GM12872 (cell line): ENCODE results near the gene CDKN2B-AS1.

Experiments used
- TF ChIP-seq, protein P1 (sequence below): IDR thresholded peaks from 3 replicates; pipeline ENCODE4 v1.5.1; 2011; ENCODE audit warnings: low read depth, mild to moderate bottlenecking, low read length, moderate library complexity; ENCODE audit not compliant: insufficient read depth

CDKN2B-AS1 gene

DNA sequence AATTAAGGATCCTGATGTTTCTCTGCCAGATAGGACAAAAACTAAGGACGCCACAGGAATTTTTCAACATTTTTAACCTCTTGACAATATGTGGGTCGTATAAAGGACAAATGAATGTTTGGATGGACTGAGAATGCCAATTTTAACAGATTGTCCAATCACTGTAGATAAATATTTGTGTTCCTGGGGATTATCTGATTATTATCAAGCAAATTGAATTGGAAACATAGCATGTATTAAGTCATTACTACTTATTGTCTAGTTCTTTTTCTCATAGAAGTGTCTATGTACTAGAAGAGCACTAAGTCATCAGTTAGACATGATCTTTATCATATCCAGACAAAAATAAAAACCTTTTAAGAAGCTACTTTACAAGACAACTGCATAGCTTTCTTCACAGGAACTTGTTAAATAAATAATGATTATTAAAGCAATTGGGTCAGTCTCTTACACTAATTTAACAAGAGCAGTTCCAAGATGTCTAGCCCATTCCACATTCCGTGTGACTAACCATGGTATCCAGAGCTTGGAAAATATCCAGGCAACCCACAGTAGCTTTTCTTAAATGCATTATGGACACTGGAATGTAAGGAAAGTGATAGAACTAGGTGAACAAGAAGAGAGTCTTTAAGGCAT, 142.0 kb downstream of the CDKN2B-AS1 start:
- TF ChIP-seq, protein P1, sequence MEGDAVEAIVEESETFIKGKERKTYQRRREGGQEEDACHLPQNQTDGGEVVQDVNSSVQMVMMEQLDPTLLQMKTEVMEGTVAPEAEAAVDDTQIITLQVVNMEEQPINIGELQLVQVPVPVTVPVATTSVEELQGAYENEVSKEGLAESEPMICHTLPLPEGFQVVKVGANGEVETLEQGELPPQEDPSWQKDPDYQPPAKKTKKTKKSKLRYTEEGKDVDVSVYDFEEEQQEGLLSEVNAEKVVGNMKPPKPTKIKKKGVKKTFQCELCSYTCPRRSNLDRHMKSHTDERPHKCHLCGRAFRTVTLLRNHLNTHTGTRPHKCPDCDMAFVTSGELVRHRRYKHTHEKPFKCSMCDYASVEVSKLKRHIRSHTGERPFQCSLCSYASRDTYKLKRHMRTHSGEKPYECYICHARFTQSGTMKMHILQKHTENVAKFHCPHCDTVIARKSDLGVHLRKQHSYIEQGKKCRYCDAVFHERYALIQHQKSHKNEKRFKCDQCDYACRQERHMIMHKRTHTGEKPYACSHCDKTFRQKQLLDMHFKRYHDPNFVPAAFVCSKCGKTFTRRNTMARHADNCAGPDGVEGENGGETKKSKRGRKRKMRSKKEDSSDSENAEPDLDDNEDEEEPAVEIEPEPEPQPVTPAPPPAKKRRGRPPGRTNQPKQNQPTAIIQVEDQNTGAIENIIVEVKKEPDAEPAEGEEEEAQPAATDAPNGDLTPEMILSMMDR: no peak

DNA sequence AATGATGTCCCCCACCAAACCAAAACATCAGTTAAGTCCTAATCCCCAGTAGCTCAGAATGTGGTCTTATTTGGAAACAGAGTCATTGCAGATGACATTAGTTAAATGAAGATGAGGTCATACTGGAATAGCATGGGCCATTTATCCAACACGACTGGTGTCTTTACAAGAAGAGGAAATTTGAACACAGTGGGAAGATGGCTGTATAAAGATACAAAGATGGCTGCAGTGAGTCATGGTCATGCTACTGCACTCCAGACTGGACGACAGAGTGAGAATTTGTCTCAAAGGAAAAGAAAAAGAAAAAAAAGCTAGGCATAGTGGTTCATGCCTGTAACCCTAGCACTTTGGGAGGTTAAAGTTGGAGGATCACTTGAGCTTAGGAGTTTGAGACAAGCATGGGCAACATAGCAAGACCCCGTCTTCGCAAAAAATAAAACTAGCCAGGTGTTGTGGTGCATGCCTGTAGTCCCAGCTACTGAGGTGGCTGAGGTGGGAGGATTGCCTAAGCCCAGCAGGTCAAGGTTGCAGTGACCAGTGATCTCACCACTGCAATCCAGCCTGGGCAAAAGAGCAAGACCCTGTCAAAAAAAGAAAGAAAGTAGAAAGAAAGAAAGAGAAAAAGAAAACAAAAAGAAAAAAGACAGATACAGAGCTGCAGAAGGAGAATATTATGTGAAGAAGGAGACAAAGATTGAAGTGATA, 144.5 kb downstream of the CDKN2B-AS1 start:
- TF ChIP-seq, protein P1: no peak

DNA sequence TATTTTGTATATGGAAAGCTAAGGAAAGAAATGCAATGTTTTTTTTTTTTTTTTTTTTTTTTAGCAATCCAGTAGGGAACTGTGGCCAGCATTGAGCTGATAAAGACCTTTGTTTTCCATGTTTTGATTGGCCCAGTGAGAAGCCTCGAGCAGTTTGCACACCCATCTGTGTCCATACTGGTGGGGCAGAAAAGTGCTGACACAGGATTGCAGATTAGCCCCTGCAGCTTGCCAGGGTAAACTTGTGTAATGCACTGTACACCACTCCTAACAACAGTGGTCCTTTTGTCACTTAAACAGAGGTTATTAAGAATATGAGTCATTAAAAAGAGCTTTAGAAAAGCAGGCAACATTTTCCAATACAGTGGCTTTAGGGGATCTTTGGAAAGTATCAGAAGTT, 147.3 kb downstream of the CDKN2B-AS1 start:
- TF ChIP-seq, protein P1: no peak

DNA sequence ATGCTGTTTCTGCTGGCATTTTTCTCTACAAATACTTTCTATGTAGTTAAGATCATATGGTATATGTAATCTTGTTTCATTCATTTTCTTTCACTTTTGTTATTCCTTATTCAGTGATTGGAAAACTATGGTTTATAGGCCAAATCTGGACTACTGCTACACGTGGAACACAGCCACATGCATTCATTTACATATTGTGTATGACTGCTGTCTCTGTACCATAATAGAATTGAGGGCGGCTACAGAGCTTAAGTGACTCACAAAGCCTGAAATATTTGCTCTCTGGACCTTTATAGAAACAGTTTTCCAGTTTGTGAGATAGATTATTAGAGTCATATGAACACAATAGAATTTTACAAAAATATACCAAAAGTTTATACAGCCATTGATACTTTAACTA, 148.1 kb downstream of the CDKN2B-AS1 start:
- TF ChIP-seq, protein P1: no peak

DNA sequence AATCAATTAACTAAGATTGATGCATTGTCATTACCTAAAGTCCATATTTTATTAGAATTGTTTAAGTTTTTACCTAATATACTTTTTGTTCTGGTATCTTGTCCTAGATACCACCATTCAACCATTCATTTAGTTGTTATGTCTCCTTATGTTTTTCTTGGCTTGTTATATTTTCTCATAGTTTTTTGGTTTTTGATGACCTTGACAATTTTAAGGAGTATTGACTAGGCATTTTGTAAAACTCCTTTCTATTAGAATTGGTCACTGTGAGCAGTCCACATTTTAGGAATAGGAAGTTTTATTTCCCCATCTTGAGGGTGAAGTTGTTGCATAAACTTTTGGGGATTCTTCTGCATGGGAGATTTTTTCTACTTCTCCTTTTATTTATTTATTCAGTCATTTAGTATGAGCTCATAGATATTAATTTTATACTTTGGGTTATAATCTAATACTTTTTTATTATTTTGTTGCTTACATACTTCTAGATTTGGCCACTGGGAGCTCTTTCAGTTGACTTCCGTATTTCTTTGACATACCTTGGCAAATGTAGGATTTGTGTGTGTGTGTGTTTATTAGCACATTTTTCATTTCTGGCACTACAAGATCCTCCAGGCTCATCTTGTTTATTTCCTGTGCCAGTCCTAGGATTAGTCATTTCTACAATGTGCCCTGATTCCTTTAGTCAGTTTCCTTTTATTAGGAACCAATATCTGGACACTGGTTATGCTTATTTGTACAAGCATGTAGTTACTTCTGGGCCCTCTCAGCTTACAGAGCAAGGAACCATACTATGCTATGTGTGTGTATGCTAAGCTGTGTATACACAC, 149.4 kb downstream of the CDKN2B-AS1 start:
- TF ChIP-seq, protein P1: no peak

DNA sequence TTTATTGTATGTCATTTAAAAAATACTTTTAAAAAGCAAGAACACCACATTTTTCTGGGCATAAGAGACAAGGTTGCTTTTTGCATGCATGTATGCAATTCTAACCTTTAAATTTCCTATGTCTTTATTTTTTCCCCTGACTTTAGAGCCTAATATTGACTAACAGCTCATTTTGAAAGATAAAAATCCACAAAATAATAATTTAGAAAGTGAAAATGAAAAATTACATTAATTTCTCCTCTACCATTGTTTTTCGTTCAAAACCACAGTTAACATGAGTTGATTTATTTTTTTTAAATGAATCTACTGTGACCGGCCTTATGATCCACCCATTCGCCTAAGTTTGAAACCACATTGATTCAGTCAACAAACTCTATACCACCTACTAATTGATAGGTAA, 152.0 kb downstream of the CDKN2B-AS1 start:
- TF ChIP-seq, protein P1: no peak

DNA sequence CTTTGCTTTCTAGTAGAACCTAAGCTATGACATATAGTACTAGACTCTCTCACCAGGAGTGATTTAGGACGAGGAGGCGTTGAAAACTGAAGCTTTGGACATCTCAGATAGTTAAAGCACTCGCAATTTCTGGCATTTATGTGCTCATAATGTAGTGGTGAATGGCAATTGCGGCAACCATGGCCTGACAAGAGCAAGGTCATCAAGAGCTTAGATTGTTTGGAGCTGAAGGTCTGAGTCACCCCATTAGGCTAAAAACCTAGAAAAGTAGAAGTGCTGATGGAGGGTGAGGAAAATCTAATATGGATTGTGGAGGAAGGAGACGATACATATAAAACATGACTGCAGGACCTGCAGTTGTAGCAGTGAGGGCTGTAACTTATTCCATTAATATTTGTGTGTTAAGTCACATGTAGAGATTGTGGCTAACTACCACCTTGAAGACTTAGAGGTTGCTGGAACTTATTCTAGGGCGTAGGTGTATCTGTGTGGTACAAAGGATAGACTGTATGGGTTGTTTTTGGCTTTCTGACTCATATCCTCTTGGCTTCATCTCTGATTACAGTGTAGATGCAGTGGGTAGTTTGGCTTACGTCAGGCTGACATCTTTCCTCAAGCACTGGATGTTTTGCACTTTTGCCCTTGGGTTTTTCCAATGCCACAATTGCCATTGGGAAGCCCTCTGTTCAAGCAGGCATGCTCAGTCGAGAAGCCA, 153.4 kb downstream of the CDKN2B-AS1 start:
- TF ChIP-seq, protein P1: no peak
